ENCODE results near the gene THADA. TPM values are rescaled to one million over a fixed set of nuclear protein-coding genes. Genes with fewer than 3 reads are reported as not detected.

The THADA gene, protein sequence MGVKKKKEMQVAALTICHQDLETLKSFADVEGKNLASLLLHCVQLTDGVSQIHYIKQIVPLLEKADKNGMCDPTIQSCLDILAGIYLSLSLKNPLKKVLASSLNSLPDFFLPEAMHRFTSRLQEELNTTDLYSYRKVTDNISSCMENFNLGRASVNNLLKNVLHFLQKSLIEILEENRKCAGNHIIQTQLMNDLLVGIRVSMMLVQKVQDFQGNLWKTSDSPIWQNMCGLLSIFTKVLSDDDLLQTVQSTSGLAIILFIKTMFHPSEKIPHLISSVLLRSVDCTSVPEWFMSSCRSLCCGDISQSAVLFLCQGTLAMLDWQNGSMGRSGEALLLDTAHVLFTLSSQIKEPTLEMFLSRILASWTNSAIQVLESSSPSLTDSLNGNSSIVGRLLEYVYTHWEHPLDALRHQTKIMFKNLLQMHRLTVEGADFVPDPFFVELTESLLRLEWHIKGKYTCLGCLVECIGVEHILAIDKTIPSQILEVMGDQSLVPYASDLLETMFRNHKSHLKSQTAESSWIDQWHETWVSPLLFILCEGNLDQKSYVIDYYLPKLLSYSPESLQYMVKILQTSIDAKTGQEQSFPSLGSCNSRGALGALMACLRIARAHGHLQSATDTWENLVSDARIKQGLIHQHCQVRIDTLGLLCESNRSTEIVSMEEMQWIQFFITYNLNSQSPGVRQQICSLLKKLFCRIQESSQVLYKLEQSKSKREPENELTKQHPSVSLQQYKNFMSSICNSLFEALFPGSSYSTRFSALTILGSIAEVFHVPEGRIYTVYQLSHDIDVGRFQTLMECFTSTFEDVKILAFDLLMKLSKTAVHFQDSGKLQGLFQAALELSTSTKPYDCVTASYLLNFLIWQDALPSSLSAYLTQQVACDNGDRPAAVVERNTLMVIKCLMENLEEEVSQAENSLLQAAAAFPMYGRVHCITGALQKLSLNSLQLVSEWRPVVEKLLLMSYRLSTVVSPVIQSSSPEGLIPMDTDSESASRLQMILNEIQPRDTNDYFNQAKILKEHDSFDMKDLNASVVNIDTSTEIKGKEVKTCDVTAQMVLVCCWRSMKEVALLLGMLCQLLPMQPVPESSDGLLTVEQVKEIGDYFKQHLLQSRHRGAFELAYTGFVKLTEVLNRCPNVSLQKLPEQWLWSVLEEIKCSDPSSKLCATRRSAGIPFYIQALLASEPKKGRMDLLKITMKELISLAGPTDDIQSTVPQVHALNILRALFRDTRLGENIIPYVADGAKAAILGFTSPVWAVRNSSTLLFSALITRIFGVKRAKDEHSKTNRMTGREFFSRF (N-terminal part only)
- 16.6 to 25.2 TPM (median 21.6 TPM) in 5 replicates for total RNA-seq (2022; extraction: Qiagen RNA extraction)

GRCh38 chr2:43595603-43596412, at the start of gene THADA:
Gene THADA (minus strand): TSS chr2:43596038. CDS start chr2:43592392, 3,646 bp downstream.

GRCh38 chr2:43637030-43637803, 41.4 kb upstream of the THADA start, which contains the start of gene PLEKHH2:
Gene PLEKHH2 (plus strand): TSS chr2:43637260. CDS start chr2:43644674, 7,414 bp downstream.

GRCh38 chr2:43226558-43226954, 369.3 kb downstream of the THADA start, which contains the start of gene ZFP36L2:
Gene ZFP36L2 (minus strand): TSS chr2:43226606. CDS start chr2:43226315, 291 bp downstream.

Other genes starting within 250 kb of the THADA start
- gene PLEKHH2, start 41.2 kb upstream of the THADA start, total RNA-seq (2022; extraction: Qiagen RNA extraction) = 1.6 to 2.1 TPM (median 1.9 TPM) in 5 replicates
- gene C1GALT1C1L, start 80.4 kb upstream of the THADA start, total RNA-seq (2022; extraction: Qiagen RNA extraction) = 1.5 to 2.6 TPM (median 2.4 TPM) in 5 replicates
- 15.4 to 19.7 TPM (median 17.3 TPM) in 5 replicates for gene DYNC2LI1, start 178.0 kb upstream of the THADA start, total RNA-seq (2022; extraction: Qiagen RNA extraction)
- gene ABCG5, start 242.8 kb upstream of the THADA start, total RNA-seq (2022; extraction: Qiagen RNA extraction) = not detected in 5 replicates
- gene ABCG8, start 242.9 kb upstream of the THADA start, total RNA-seq (2022; extraction: Qiagen RNA extraction) = not detected in 5 replicates